Loucy (cell line): Measurements from ENCODE around the gene ABCG4.

Source experiments
- H2AFZ ChIP-seq: fragments of 200-600 bp; sonication (generic); 2 replicates; pipeline ENCODE4 v1.6.0; 2016; ENCODE audit warnings: antibody characterized with exemption, mild to moderate bottlenecking, low read length, moderate library complexity
- H3F3A ChIP-seq: fragments of 200-600 bp; 2 replicates; pipeline ENCODE4 v1.6.0; 2016; ENCODE audit warnings: antibody characterized with exemption, low read depth, mild to moderate bottlenecking
- H3K27me3 ChIP-seq: fragments of 200-600 bp; sonication (generic); 2 replicates; pipeline ENCODE4 v1.6.1; 2014; ENCODE audit warnings: low read length, mild to moderate bottlenecking; ENCODE audit not compliant: insufficient read depth, poor library complexity, severe bottlenecking
- H3K36me3 ChIP-seq: fragments of 200-600 bp; sonication (generic); 2 replicates; pipeline ENCODE4 v1.6.1; 2016; ENCODE audit warnings: low read length; ENCODE audit not compliant: insufficient read depth
- H3K4me1 ChIP-seq: fragments of 200-600 bp; sonication (generic); 2 replicates; pipeline ENCODE4 v1.5.1; 2014; ENCODE audit warnings: low read length, mild to moderate bottlenecking; ENCODE audit not compliant: insufficient read depth, poor library complexity, severe bottlenecking
- H3K4me2 ChIP-seq: fragments of 200-600 bp; sonication (generic); 2 replicates; pipeline ENCODE4 v1.6.0; 2014; ENCODE audit warnings: antibody characterized with exemption, low read length, low read depth, mild to moderate bottlenecking; ENCODE audit not compliant: poor library complexity, severe bottlenecking
- H3K4me3 ChIP-seq: fragments of 200-600 bp; sonication (generic); 2 replicates; pipeline ENCODE4 v1.5.1; 2014; ENCODE audit warnings: low read length, mild to moderate bottlenecking, mixed read lengths; ENCODE audit not compliant: poor library complexity, severe bottlenecking
- H3K79me2 ChIP-seq: fragments of 200-600 bp; sonication (generic); 2 replicates; pipeline ENCODE4 v1.6.1; 2014; ENCODE audit warnings: low read length; ENCODE audit not compliant: insufficient read depth
- H3K9ac ChIP-seq: fragments of 200-600 bp; sonication (generic); 2 replicates; pipeline ENCODE4 v1.6.0; 2014; ENCODE audit warnings: mild to moderate bottlenecking, low read depth, low read length, moderate library complexity; ENCODE audit not compliant: poor library complexity, severe bottlenecking
- H3K9me2 ChIP-seq: fragments of 200-600 bp; sonication (generic); replicated peaks from 2 replicates; pipeline ENCODE4 v1.6.1; 2016; ENCODE audit warnings: low read depth, low read length, mixed read lengths
- H3K9me3 ChIP-seq: fragments of 200-600 bp; sonication (generic); 2 replicates; pipeline ENCODE4 v1.6.1; 2014; ENCODE audit warnings: mild to moderate bottlenecking, antibody characterized with exemption, low read length, low read depth; ENCODE audit not compliant: insufficient read depth
- H4K20me1 ChIP-seq: fragments of 200-600 bp; sonication (generic); 2 replicates; pipeline ENCODE4 v1.6.0; 2014; ENCODE audit warnings: antibody characterized with exemption, low read length, mild to moderate bottlenecking; ENCODE audit not compliant: insufficient read depth, poor library complexity, severe bottlenecking
- CTCF ChIP-seq: fragments of 200-600 bp; sonication (generic); conservative IDR thresholded peaks from 2 replicates; pipeline ENCODE4 v1.5.1; 2014; ENCODE audit warnings: mild to moderate bottlenecking, antibody characterized with exemption, low read length
- EZH2phosphoT487 ChIP-seq: fragments of 200-600 bp; IDR thresholded peaks from 2 replicates; pipeline ENCODE4 v1.6.1; 2018; ENCODE audit warnings: antibody characterized with exemption, mild to moderate bottlenecking, moderate library complexity, borderline replicate concordance

Gene ABCG4

GRCh38 chr11:119167933-119168332 lies 19.1 kb downstream of the ABCG4 start:
- H3K27me3 ChIP-seq, result no peaks in the 10 kb centered on the region
- H3K9ac ChIP-seq, result no peak overlapping the region
- no peak for TF ChIP-seq EZH2phosphoT487
- no peak for TF ChIP-seq CTCF
- peaks cover 25% of the 10 kb centered on the region for H3K4me1 ChIP-seq
- no peaks in the 10 kb centered on the region for H3K9me2 ChIP-seq
- H3K9me3 ChIP-seq, result no peaks in the 10 kb centered on the region
- no peak overlapping the region for H3K4me3 ChIP-seq
- H4K20me1 ChIP-seq, result no peaks in the 10 kb centered on the region
- no peaks in the 10 kb centered on the region for H3F3A ChIP-seq
- no peaks in the 10 kb centered on the region for H3K36me3 ChIP-seq
- H2AFZ ChIP-seq, result no peak overlapping the region
- H3K79me2 ChIP-seq, result peaks cover 12% of the 10 kb centered on the region; the same call in 1 of the 2 replicates
- no peak overlapping the region for H3K4me2 ChIP-seq

GRCh38 chr11:119168471-119169281 lies 19.8 kb downstream of the ABCG4 start, which contains the start of gene NLRX1:
Gene NLRX1 (plus strand): TSS chr11:119168725. CDS start chr11:119171404, 2,679 bp downstream.
- Histone ChIP-seq H3K27me3 (no peaks in the 10 kb centered on the region), H3K9me2 (no peaks in the 10 kb centered on the region), H3K9ac (peak within 1 kb of the TSS; percentile 96), H3K36me3 (no peaks in the 10 kb centered on the region), H2AFZ (peak within 1 kb of the TSS; percentile 92), H3K79me2 (peaks cover 12% of the 10 kb centered on the region; the same call in 1 of the 2 replicates), H3K4me3 (peak within 1 kb of the TSS; percentile 86), H3K4me2 (peak within 1 kb of the TSS; percentile 85), H3K4me1 (peaks cover 25% of the 10 kb centered on the region), H4K20me1 (no peaks in the 10 kb centered on the region), H3F3A (no peaks in the 10 kb centered on the region), H3K9me3 (no peaks in the 10 kb centered on the region)
- TF ChIP-seq CTCF, result peak; percentile 83
- TF ChIP-seq EZH2phosphoT487, result no peak

GRCh38 chr11:119169282-119169719 lies 20.4 kb downstream of the ABCG4 start:
- H3K9me2 ChIP-seq, result no peaks in the 10 kb centered on the region
- H3F3A ChIP-seq, result no peaks in the 10 kb centered on the region
- H3K36me3 ChIP-seq, result no peaks in the 10 kb centered on the region
- H2AFZ ChIP-seq, result peak overlapping the region; percentile 92
- peaks cover 25% of the 10 kb centered on the region for H3K4me1 ChIP-seq
- H3K9ac ChIP-seq, result peak overlapping the region; percentile 96
- H3K27me3 ChIP-seq, result no peaks in the 10 kb centered on the region
- H3K9me3 ChIP-seq, result no peaks in the 10 kb centered on the region
- H4K20me1 ChIP-seq, result no peaks in the 10 kb centered on the region
- H3K4me3 ChIP-seq, result peak overlapping the region; percentile 86
- peak overlapping the region; percentile 85 for H3K4me2 ChIP-seq
- H3K79me2 ChIP-seq, result peaks cover 12% of the 10 kb centered on the region; the same call in 1 of the 2 replicates
- no peak for TF ChIP-seq EZH2phosphoT487
- no peak for TF ChIP-seq CTCF
